Stimulated activated CD4-positive, alpha-beta T cell treated with anti-CD3 and anti-CD28 coated beads, Interleukin-15, amount 100 ng/mL, for 48 hours (primary cell): ENCODE data around the gene NCBP2.
"Not testable (repeated sequence)": the region's sequence is repeated elsewhere in the genome, so short reads cannot be mapped to it uniquely, and the experiment has no call there.

ENCODE experiments used
- DNase-seq, 2 donors: peaks; one replicate each; pipeline ENCODE4 v3.0.0-alpha.2; 2020; ENCODE audit warnings: low read depth in 2 of 2

Gene NCBP2

GRCh38 chr3:196968233-196969133 lies 26.2 kb upstream of the NCBP2 start, which contains the start of gene PIGZ:
Gene PIGZ, minus strand, starts transcription at chr3:196968833. Its CDS starts 16,802 bp downstream, at chr3:196952031.
- peak in 1 of 2 donors; percentile 35 for DNase-seq

- no peak for DNase-seq
These were observed 25.3 kb upstream of the NCBP2 start for GRCh38 chr3:196967412-196968232.

GRCh38 chr3:196966526-196967401 lies 24.4 kb upstream of the NCBP2 start:
- no peak for DNase-seq

DNA sequence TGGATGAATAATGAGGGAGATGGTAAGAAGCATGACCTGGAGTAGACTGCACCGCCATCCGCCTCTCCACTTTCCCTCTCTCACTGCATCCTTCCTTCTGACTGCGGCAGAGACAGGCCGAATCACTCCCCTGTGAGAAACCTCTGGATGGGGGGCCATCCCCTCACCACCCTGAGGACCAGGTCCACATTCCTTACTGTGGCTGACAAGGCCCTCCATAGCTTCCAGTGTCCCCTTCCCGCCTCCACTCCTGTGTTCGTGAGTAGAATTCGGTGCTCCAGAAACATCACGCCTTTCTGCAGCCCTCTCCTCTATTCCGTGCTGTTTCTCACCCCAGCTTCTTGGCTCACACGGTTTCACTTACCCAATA lies 23.5 kb upstream of the NCBP2 start:
- DNase-seq: no peak

GRCh38 chr3:196965112-196965803 lies 22.9 kb upstream of the NCBP2 start:
- DNase-seq: no peak

DNA sequence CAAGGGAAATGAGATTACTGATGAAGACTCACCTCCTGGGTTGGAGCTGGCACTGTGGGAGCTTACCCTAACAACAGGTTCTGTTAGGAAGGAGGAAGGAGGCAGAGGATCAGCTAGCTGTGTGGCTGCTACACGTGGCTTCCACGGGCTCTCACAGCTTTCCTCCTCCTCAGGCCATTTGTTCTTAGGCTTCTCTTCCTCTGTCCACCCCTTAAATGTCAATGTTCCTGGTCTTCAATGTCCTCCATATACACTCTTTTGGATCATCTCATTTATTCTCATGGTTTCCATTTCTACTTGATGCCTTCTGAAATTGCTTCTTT lies 21.3 kb upstream of the NCBP2 start:
- no peak for DNase-seq

- DNase-seq: no peak
These were observed 20.8 kb upstream of the NCBP2 start for GRCh38 chr3:196962930-196963630.

- DNase-seq: no peak
These were observed 20.0 kb upstream of the NCBP2 start for GRCh38 chr3:196962108-196962929.

- DNase-seq: no peak
These were observed 12.5 kb upstream of the NCBP2 start for GRCh38 chr3:196954832-196955231.

GRCh38 chr3:196951371-196951770 lies 9.0 kb upstream of the NCBP2 start:
- no peak for DNase-seq

DNA sequence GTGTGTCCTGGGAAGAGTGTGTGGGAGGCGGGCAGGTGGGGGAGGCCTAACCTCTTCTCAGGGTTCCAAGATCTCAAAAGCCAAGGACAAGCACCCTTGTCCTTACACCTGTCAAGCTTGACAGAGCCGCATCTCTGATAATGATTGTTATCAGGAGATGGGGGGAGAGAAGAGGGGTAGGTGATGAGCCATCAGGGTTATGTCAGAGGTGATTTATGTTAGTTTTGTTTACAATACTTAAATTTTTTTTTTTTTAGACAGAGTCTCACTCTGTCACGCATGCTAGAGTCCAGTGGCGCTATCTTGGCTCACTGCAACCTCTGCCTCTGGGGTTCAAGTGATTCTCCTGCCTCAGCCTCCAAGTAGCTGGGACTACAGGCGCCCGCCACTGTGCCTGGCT lies 7.4 kb upstream of the NCBP2 start:
- DNase-seq: no peak

GRCh38 chr3:196949285-196949619 lies 6.9 kb upstream of the NCBP2 start:
- no peak for DNase-seq

- DNase-seq: no peak
These were observed 6.3 kb upstream of the NCBP2 start for GRCh38 chr3:196948442-196949284.

DNA sequence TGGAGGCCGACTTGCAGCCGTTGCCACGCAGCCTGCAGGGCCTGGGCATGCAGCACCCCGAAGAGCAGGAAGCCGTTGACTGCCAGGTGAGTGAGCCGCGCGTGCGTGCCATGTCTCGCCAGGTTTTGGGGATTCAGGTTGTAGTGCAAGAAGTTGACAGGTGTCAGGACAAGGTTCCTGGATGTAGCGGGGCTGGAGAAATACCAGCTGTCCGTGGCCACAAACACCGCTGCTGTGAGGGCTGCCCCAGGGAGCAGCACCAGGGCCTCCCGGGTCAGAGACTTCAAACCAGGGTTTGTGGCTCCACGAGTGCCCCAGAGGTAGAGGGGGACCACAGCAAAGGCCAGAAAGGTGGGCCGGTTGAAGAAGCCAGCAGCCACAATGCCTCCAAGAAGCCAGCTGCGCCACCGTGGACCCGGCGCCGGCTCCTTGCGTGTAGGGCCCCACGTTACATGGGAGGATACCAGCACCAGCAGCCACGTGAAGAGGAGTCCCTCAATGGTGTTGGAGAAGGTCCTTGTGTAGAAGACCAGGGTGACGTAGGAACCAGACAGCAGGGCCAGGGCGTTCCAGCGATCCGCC lies 5.6 kb upstream of the NCBP2 start:
- DNase-seq: no peak

DNA sequence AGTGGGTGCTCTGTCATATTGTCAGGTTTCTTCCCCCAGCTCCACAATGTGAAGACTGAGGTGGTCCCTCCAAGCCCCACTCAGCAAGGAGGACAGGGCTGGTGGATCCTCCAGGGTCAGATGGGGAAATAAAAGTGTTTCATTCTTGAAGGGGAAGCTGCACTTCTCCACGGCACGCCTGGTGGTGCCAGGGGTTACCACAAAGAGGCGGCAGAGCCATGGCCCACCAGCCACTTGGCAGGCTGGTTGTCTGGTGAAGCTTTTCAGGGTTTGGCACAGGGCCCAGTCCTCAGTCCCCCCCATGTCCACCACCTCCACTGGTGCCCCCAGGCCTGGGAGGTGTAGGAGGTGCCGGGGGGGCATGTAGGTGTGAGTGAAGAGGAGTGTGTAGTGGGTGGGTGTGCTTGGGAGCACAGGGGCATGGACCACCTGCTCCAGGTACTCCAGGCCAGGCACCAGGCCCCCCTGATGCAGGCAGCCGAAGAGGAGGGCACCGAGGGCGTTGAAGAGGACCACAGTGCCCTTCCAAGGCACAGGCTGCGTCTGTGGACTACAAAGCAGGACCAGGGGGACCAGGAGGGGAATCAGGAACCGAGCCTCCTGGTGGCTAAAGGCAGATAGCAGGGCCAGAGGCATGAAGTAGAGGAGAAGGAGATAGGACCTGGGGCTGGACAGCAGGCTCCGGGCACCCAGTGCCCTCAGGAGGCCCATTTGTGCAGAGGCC lies 5.0 kb upstream of the NCBP2 start:
- no peak for DNase-seq

DNA sequence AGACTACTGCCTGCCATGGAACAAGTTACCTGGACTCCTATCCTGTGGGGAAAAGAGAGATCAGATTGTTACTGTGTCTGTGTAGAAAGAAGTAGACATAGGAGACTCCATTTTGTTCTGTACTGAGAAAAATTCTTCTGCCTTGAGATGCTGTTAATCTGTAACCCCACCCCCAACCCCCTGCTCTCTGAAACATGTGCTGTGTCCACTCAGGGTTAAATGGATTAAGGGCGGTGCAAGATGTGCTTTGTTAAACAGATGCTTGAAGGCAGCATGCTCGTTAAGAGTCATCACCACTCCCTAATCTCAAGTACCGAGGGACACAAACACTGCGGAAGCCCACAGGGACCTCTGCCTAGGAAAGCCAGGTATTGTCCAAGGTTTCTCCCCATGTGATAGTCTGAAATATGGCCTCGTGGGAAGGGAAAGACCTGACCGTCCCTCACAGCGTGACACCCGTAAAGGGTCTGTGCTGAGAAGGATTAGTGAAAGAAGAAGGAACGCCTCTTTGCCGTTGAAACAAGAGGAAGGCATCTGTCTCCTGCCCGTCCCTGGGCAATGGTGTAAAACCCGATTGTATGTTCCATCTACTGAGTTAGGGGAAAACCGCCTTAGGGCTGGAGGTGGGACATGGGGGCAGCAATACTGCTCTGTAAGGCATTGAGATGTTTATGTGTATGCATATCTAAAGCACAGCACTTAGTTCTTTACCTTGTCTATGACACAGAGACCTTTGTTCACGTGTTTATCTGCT lies 1.9 kb upstream of the NCBP2 start:
- DNase-seq: not testable (repeated sequence)

GRCh38 chr3:196942915-196943277 lies 568 bp upstream of the NCBP2 start:
- no peak for DNase-seq
